GM12873 (cell line): Measurements from ENCODE around the gene PEX11G.

Experiments used
- TF ChIP-seq, protein P1 (sequence below): IDR thresholded peaks from 2 replicates; pipeline ENCODE4 v1.5.1; 2012; ENCODE audit warnings: low read depth, mild to moderate bottlenecking, moderate library complexity, low read length, control low read depth; ENCODE audit not compliant: insufficient read depth; ENCODE audit errors: missing control alignments

PEX11G gene

DNA sequence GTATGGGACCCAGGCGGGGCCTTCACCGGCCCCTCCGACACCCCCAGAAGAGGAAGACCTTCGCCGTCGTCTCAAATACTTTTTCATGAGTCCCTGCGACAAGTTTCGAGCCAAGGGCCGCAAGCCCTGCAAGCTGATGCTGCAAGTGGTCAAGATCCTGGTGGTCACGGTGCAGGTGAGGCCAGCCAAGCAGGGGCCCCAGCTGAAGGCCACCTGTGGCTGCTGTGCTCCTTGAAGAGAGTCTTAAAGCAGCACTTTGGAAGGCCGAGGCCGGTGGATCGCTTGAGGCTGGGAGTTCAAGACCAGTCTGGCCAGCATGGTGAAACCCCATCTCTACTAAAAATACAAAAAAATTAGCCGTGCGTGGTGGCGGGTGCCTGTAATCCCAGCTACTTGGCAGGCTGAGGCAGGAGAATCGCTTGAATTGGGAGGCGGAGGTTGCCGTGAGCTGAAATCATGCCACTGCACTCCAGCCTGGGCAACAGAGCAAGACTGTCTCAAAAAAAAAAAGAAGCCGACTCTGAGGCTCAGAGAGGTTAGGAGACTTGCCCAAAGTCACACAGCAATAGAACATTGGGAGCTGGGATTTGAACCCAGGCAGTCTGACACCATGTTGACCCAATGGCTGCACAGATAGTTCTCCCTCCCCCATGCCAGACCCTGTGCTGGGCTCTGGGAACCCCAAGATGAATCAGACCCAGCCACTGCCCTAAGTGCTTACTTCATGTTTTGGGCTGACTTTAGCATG is 36.3 kb upstream of the PEX11G start:
- TF ChIP-seq, protein P1, sequence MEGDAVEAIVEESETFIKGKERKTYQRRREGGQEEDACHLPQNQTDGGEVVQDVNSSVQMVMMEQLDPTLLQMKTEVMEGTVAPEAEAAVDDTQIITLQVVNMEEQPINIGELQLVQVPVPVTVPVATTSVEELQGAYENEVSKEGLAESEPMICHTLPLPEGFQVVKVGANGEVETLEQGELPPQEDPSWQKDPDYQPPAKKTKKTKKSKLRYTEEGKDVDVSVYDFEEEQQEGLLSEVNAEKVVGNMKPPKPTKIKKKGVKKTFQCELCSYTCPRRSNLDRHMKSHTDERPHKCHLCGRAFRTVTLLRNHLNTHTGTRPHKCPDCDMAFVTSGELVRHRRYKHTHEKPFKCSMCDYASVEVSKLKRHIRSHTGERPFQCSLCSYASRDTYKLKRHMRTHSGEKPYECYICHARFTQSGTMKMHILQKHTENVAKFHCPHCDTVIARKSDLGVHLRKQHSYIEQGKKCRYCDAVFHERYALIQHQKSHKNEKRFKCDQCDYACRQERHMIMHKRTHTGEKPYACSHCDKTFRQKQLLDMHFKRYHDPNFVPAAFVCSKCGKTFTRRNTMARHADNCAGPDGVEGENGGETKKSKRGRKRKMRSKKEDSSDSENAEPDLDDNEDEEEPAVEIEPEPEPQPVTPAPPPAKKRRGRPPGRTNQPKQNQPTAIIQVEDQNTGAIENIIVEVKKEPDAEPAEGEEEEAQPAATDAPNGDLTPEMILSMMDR = no peak

DNA sequence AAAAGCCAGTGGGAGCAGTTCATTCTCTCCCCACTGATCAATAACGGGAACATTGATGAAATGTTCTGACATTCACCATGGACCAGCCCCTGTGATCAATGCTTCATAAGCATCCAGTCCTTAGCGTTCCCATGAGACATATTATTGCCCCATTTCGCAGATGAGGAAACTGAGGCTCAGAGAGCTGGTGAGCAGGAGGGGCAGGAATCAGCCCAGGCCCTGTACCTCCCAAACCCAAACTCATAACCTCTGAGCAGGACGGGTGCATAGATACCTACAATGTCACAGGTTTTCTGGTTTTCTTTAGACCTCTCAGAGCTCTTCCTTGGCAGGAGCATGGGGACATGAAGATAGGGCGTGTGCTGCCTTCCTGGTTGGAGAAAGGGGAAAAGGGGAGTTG is 35.7 kb upstream of the PEX11G start:
- TF ChIP-seq, protein P1 = no peak

DNA sequence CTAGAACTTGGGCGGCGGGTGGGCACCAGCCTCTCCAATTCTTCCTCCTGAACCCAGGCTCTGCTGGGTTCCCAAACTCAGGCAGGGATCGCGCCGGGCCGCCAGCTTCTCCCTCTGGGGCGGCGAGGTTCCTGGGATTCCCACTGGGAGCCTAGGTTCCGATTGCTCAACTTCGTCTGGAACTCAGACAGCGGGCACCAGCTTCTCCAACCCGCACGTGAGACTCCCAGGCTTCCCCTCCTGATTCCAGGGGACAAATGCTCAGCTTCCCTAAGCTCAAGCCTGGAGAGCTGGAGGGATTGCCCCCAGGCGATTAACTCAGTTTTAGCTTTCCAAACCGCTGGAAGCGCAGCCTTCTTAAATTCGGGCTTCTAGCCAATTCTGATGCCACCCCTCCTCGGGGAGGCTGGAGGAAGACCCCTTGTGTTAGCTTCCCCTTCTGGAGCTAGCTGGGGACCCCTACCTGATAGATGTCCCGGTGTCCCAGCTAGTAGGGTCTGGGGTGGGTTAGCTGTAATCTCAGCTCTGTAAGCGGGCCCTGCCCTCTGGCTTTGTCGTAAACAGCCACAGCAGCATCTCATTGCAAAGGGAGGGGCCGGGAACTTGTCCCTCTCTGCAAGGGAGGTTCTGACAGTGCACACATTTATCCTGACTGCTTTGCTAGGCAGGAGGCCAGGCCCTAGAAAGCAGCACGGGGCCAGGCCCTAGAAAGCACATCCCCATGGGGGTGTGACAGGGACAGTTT is 34.3 kb upstream of the PEX11G start:
- TF ChIP-seq, protein P1 = no peak

DNA sequence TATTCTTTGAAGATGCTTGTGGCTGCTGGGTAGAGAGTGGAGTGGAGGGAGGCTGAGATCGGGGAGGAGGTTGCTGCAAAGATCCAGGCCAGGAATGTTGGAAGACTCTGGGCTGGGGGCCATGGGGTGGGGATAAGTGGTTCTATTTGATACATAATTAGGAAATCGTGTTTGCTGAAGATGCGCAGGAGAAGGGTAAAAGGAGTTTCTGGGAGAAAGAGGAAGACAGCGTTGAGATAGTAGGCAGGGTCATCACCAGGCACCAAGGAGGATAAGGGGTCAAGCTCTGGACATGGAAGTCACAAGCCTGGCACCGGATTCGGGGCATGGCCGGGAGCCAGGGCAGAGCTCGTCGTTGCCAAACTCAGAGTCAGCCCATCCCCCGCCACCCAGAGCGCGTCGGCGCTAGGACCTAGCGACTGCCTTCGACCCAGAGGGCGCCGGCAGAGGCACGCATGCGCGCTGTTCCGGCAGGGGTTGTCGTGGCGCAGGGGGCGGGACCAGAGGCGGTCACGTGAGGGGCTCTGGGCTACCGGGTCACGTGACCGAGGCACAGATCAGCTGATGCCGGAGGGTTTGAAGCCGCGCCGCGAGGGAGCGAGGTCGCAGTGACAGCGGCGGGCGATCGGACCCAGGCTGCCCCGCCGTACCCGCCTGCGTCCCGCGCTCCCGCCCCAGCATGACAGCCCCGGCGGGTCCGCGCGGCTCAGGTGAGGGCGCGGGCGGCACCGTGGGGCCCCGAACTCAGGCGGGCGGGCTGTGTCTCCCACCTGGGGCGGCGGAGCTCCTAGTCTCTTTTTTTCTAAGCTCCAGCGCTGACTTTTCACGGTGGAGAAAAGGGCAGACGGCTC is 33.5 kb upstream of the PEX11G start, which contains the start of gene MCOLN1:
TSS of gene MCOLN1 (plus strand) at position 553 of the 851 bp plus-strand sequence. CDS start at position 680, 127 bp downstream.
- TF ChIP-seq, protein P1 = no peak

DNA sequence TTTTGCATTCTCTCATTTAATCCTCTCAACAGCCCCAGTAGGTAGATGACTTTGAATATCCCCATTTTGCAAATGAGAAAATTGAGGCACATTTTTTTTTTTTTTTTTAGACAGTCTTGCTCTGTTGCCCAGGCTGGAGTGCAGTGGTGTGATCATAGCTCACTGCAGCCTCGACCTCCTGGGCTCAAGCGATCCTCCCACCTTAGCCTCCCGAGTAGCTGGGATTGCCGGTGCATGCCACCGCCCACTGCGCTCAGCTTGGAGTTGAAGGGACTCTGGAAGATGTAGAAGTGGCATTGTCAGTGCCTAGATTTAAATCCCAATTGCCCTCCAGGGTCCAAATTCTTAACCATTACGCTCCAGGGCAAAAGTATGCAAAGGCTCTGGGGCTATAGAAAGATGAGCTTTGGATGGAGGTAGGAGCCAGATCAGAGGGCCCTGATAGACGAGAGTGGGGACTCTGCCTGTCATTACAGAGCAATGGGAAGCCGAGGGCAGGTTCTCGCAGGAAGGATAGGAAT is 32.8 kb upstream of the PEX11G start:
- TF ChIP-seq, protein P1 = no peak

DNA sequence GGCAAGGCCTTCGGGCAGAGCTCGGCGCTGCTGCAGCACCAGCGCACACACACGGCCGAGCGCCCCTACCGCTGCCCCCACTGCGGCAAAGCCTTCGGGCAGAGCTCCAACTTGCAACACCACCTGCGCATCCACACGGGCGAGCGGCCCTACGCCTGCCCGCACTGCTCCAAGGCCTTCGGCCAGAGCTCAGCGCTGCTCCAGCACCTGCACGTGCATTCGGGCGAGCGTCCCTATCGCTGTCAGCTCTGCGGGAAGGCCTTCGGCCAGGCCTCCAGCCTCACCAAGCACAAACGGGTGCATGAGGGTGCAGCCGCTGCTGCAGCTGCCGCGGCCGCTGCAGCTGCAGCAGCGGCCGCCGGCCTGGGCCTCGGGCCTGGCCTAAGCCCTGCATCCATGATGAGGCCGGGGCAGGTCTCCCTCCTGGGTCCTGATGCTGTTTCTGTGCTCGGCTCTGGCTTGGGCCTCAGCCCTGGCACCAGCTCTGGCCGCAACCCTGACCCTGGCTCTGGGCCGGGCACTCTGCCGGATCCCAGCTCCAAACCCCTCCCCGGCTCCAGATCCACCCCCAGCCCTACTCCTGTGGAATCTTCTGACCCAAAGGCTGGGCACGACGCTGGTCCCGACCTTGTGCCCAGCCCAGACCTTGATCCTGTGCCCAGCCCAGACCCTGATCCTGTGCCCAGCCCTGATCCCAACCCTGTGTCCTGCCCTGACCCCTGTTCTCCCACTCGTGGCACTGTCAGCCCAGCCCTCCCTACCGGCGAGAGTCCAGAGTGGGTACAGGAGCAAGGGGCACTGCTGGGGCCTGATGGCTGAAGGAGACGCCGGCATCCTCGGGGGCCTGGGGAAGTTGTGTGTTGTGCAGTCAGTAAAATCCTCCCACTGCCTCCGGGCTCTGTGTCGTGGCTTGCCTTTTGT is 31.6 kb upstream of the PEX11G start:
- TF ChIP-seq, protein P1 = no peak
